Right atrium auricular region (tissue), 2 donors: ENCODE results near the gene NDUFB1. TPM values are rescaled to one million over a fixed set of nuclear protein-coding genes. Genes with fewer than 3 reads are reported as not detected.
A peak's percentile ranks its signal among the peaks of the same experiment; 100 is the strongest.

Experiments used
- DNase-seq: peaks from one replicate; pipeline ENCODE4 v3.0.0-alpha.2; 2019; ENCODE audit warnings: low spot score
- H3K27ac ChIP-seq, 2 donors: fragments of 200-600 bp; sonication (generic); 1 replicate in 1 of 2; 2 replicates in 1 of 2; pipeline ENCODE4 v1.5.1; 2016 to 2019
- H3K27me3 ChIP-seq, 2 donors: fragments of 200-600 bp; sonication (generic); one replicate each; pipeline versions ENCODE4 v1.5.1 to v1.6.0; 2017 to 2019
- H3K36me3 ChIP-seq: fragments of 200-600 bp; sonication (generic); one replicate; pipeline ENCODE4 v1.5.1; 2016
- H3K4me1 ChIP-seq, 2 donors: fragments of 200-600 bp; sonication (generic); one replicate each; pipeline versions ENCODE4 v1.5.1 to v1.6.0; 2017 to 2019
- H3K4me3 ChIP-seq, 2 donors: fragments of 200-600 bp; sonication (generic); 1 replicate in 1 of 2; 2 replicates in 1 of 2; pipeline ENCODE4 v1.5.1; 2017 to 2019; ENCODE audit warnings: mild to moderate bottlenecking in 1 of 2, moderate library complexity in 1 of 2
- H3K9me3 ChIP-seq, 2 donors: fragments of 200-600 bp; sonication (generic); one replicate each; pipeline ENCODE4 v1.5.1; 2019
- total RNA-seq, 2 donors: library from RNA; depleted of rRNA; stranded (reverse); fragments of >200 nt; gene quantifications; one replicate each; pipeline ENCODE4 v1.1.0, GENCODE V29; 2016
- TF ChIP-seq, protein P1 (sequence below), 2 donors: fragments of 200-600 bp; sonication (generic); IDR thresholded peaks; one replicate each; pipeline ENCODE4 v1.5.1; 2019; ENCODE audit warnings: antibody characterized with exemption in 2 of 2

The NDUFB1 gene
- total RNA-seq, 2 donors from 2014 or later: 1,040 to 1,566 TPM

GRCh38 chr14:92122761-92123160 lies 1.3 kb upstream of the NDUFB1 start:
- DNase-seq: no peak
- no peaks in the 10 kb centered on the region for H3K9me3 ChIP-seq
- H3K27ac ChIP-seq: peak overlapping the region; percentile 86 to 91
- no peaks in the 10 kb centered on the region for H3K27me3 ChIP-seq
- H3K4me1 ChIP-seq: peaks cover 0 to 20% of the 10 kb centered on the region in 2 donors
- TF ChIP-seq, protein P1, sequence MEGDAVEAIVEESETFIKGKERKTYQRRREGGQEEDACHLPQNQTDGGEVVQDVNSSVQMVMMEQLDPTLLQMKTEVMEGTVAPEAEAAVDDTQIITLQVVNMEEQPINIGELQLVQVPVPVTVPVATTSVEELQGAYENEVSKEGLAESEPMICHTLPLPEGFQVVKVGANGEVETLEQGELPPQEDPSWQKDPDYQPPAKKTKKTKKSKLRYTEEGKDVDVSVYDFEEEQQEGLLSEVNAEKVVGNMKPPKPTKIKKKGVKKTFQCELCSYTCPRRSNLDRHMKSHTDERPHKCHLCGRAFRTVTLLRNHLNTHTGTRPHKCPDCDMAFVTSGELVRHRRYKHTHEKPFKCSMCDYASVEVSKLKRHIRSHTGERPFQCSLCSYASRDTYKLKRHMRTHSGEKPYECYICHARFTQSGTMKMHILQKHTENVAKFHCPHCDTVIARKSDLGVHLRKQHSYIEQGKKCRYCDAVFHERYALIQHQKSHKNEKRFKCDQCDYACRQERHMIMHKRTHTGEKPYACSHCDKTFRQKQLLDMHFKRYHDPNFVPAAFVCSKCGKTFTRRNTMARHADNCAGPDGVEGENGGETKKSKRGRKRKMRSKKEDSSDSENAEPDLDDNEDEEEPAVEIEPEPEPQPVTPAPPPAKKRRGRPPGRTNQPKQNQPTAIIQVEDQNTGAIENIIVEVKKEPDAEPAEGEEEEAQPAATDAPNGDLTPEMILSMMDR (IDR thresholded peaks at IDR 0.05): no peak
- peaks cover 16% of the 10 kb centered on the region for H3K36me3 ChIP-seq
- H3K4me3 ChIP-seq: peak overlapping the region; percentile 66 to 83

GRCh38 chr14:92122351-92122677 lies 808 bp upstream of the NDUFB1 start:
- Histone ChIP-seq H3K4me3 (peak overlapping the region; percentile 66 to 83), H3K4me1 (peaks cover 0 to 20% of the 10 kb centered on the region in 2 donors), H3K27ac (peak overlapping the region; percentile 86 to 91), H3K36me3 (peaks cover 19% of the 10 kb centered on the region), H3K9me3 (no peaks in the 10 kb centered on the region), H3K27me3 (no peaks in the 10 kb centered on the region)
- TF ChIP-seq, protein P1 (IDR thresholded peaks at IDR 0.05): no peak
- no peak for DNase-seq

DNA sequence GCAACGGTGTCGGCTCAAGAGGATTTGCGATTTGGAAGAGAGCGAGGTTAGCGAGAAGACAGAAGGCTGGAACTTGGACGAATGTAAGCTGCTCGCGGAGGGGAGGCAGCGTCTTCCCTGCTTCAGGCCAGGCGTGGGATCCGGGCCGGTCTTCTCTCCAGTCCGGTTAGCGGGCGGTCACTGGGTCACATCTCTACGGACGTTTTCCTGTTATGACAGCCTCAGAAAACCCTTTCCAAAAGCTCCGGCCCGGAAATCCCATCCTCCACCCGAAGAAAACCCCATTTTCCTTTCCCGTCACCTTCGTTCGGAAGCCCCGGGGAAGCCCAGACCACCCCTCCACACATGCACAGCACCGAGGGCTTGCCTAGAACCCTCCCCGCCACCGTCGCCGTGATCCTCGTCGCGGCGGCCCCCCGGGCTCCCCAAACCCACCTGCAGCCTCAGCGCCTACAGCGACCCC lies 268 bp downstream of the NDUFB1 start:
- TF ChIP-seq, protein P1 (IDR thresholded peaks at IDR 0.05): no peak
- Histone ChIP-seq H3K27me3 (no peaks in the 10 kb centered on the region), H3K4me1 (peaks cover 0 to 20% of the 10 kb centered on the region in 2 donors), H3K27ac (peak overlapping the region; percentile 86 to 91), H3K9me3 (no peaks in the 10 kb centered on the region), H3K36me3 (peaks cover 21% of the 10 kb centered on the region), H3K4me3 (peak overlapping the region; percentile 66 to 83)
- DNase-seq: no peak

- H3K27me3 ChIP-seq: no peaks in the 10 kb centered on the region
These were observed 12.0 kb downstream of the NDUFB1 start for GRCh38 chr14:92109490-92109889.

DNA sequence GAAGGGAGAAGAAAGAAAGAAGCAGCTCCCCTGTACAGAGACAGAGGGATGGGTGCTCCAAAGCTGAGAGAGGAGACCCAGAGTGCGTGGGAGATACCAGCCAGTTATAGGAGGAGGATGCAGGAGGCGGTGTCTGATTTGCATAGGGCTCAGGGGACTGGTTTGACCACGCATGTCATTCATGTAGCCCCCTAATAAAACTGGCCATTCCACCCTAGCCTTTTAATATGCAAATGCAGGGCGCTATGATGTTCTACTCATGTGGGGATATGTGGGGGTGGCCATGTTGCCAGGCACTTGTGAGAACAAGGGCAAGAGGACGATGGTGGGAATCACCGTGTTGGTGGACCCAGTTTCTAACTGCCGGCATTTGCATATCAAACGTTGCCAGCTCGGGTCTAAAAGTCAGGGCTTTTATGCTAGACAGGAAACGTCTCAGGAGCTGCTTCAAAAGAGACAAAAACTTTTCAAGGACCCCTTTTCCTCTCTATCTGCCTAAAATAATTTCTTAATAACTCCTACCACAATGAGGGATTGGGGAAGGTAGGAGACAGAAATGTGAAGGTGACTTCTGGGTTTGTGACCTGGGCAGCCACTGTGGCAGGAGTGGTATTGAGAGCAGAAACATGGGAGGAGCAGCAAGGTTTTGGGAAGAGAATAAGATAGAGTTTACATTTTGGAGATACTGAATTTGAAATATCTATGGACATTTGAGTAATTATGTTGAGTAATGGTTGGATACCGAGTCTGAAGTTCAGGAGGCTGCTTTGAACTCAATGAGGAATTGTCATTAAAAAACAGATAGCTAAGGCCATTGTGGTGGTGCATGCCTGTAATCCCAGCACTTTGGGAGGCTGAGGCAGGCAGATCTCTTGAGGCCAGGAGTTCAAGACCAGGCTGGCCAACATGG lies 12.9 kb downstream of the NDUFB1 start:
- H3K9me3 ChIP-seq: no peaks in the 10 kb centered on the region
- H3K4me3 ChIP-seq: no peak overlapping the region
- H3K27ac ChIP-seq: no peak overlapping the region
- TF ChIP-seq, protein P1 (IDR thresholded peaks at IDR 0.05): no peak
- H3K4me1 ChIP-seq: peaks cover 0 to 19% of the 10 kb centered on the region in 2 donors
- H3K27me3 ChIP-seq: no peaks in the 10 kb centered on the region
- no peak for DNase-seq
- no peaks in the 10 kb centered on the region for H3K36me3 ChIP-seq

More at GRCh38 chr14:92109490-92109889, 12.0 kb downstream of the NDUFB1 start:
- Histone ChIP-seq H3K27ac (no peak overlapping the region), H3K9me3 (no peaks in the 10 kb centered on the region), H3K4me1 (peaks cover 0 to 10% of the 10 kb centered on the region in 2 donors), H3K36me3 (no peaks in the 10 kb centered on the region), H3K4me3 (no peak overlapping the region)
- DNase-seq: no peak
- TF ChIP-seq, protein P1 (IDR thresholded peaks at IDR 0.05): no peak
